Astrocyte of the cerebellum (primary cell): ENCODE measurements around the gene WEE2.
A peak's percentile ranks its signal among the peaks of the same experiment; 100 is the strongest.

Experiments
- DNase-seq: peaks from one replicate; pipeline ENCODE4 v3.0.0-alpha.2; 2011; ENCODE audit warnings: low read depth
- H3K4me3 ChIP-seq: 2 replicates; pipeline ENCODE4 v1.5.1; 2011; ENCODE audit warnings: mild to moderate bottlenecking, low read depth, low read length, moderate library complexity
- CTCF ChIP-seq: IDR thresholded peaks from 2 replicates; pipeline ENCODE4 v1.5.1; 2012; ENCODE audit warnings: low read length, low read depth, moderate library complexity, mild to moderate bottlenecking; ENCODE audit errors: missing control alignments
- in situ Hi-C: cut with HindIII; loops from 2 replicates; pipeline ENCODE4 v1.10.0; 2017; ENCODE audit warnings: low sequenced_read_pairs

Gene WEE2

DNA sequence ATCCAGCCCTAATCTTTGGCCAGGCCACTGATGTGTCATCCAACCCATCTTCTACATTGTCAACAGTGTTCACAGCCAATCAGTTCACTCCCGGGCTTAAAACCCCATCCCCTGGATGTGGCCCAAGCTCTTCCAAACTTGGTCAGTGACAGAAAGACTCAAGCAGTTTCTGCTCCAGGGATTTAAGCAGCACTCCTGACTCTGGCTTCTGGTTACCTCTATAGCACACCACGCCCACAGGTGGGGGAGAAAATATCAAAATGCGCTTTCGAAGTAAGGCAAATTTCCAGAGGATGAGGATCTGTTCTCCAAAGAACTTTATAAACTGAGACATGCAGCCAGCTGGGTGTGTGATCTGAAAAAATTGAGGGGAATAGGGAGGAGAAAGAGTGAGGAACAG lies 42.1 kb upstream of the WEE2 start:
- DNase-seq = no peak
- H3K4me3 ChIP-seq = no peak overlapping the region
- in situ Hi-C loops = no loop called here
- TF ChIP-seq CTCF = no peak

GRCh38 chr7:141668853-141669252 lies 39.3 kb upstream of the WEE2 start:
- TF ChIP-seq CTCF = no peak
- no peak for DNase-seq
- in situ Hi-C loops = no loop called here
- no peak overlapping the region for H3K4me3 ChIP-seq

DNA sequence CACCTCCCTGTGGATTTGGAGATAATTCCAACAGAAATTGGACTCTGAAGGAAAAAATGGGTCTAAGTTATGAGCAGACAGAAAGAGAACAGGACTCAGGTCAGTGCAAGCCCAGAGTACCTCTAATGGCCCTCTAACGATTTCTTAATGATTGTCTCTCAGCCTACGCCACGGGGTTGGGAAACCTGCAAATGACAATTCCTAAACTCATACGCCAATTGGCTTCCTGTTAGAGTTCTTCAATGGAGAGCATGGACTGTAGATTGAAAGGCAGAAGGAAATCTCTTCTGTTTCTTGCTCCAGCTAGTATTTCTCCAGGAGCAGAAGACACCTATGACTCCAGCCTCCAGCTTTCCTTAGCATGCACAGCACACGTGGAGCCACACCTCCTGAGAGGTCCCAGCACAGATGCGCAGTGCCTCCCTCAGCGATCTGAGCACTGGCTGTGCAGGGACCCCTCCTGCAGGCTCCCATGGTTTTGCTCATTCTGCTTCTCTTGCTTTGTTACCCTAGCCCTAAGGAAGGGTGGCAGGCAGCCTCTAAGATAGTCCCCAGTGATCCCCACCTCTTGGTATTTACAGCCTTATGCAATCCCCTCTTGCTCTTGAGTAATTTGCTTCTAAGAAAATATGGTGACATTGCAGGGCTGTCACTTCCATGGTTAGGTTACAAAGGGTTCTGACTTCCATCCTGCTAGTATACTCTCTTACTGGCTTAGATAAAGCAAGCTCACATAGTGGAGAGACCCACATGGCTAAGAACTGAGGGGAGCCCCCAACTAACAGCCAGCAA lies 36.3 kb upstream of the WEE2 start:
- no peak overlapping the region for H3K4me3 ChIP-seq
- no peak for DNase-seq
- in situ Hi-C loops = no loop called here
- TF ChIP-seq CTCF = no peak

GRCh38 chr7:141673346-141673745 lies 34.8 kb upstream of the WEE2 start:
- in situ Hi-C loops = no loop called here
- no peak for DNase-seq
- H3K4me3 ChIP-seq = no peak overlapping the region
- no peak for TF ChIP-seq CTCF

GRCh38 chr7:141674171-141674671 lies 33.9 kb upstream of the WEE2 start:
- peak; percentile 45 for DNase-seq
- no peak overlapping the region for H3K4me3 ChIP-seq
- no peak for TF ChIP-seq CTCF
- in situ Hi-C loops = no loop called here

DNA sequence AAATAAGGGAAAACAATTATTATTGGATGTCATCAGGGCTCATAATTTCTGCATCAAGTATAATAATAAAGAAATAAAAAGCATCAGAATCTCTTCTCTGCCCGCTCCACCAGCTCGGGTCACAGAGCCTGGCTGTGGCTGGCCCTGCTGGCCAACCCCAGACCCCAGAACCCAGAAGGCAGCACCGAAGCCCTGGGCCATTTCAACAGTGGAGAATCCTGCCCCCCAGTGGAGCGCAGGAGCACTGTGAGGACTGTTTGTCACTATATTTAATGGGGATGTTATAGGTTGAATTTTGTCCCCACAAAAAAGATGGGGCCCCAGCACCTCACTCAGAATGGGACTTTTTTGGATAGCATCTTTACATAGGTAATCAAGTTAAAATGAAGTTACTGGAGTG lies 33.5 kb upstream of the WEE2 start:
- TF ChIP-seq CTCF = peak; percentile 48
- in situ Hi-C loops = no loop called here
- H3K4me3 ChIP-seq = no peak overlapping the region
- DNase-seq = no peak
